OCI-LY1 (cell line): ENCODE measurements around the gene ROCK2.

ENCODE experiments used
- EZH2 ChIP-seq: fragments of 200-600 bp; sonication (generic), shearing (Covaris generic); IDR thresholded peaks from 2 replicates; pipeline ENCODE4 v1.8.0; 2017; ENCODE audit warnings: borderline replicate concordance, mixed run types, mild to moderate bottlenecking, antibody characterized with exemption, low read length, moderate library complexity, mixed read lengths
- TF ChIP-seq, protein P1 (sequence below): fragments of 200-600 bp; sonication (generic), shearing (Covaris generic); IDR thresholded peaks from 2 replicates; pipeline ENCODE4 v1.5.1; 2017; ENCODE audit warnings: mild to moderate bottlenecking, antibody characterized with exemption, low read length, moderate library complexity, mixed read lengths

DNA sequence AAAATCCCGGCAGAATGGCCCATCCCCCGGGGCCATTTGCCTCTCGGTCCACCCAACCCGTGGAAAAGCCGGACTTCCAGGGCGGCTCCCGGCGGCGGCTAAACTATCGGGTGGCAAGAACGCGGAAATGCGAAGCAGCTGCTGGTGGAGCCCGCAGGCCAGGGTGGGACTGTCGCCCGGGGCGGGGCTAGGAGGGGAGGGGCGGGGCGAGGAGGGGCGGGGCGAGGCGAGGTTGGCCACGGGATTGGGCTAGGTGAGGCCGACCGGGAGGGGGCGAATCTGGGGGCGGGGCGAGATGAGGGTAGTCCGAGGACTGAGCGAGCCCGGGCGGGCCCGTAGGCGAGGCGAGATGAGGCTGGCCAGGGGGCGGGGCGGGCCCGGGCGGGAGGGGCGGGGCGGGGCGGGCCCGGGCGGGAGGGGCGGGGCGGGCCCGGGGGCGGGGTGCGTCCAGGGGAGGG lies 189.5 kb downstream of the ROCK2 start:
- TF ChIP-seq, protein P1, sequence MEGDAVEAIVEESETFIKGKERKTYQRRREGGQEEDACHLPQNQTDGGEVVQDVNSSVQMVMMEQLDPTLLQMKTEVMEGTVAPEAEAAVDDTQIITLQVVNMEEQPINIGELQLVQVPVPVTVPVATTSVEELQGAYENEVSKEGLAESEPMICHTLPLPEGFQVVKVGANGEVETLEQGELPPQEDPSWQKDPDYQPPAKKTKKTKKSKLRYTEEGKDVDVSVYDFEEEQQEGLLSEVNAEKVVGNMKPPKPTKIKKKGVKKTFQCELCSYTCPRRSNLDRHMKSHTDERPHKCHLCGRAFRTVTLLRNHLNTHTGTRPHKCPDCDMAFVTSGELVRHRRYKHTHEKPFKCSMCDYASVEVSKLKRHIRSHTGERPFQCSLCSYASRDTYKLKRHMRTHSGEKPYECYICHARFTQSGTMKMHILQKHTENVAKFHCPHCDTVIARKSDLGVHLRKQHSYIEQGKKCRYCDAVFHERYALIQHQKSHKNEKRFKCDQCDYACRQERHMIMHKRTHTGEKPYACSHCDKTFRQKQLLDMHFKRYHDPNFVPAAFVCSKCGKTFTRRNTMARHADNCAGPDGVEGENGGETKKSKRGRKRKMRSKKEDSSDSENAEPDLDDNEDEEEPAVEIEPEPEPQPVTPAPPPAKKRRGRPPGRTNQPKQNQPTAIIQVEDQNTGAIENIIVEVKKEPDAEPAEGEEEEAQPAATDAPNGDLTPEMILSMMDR = no peak
- no peak for TF ChIP-seq EZH2
